HepG2 (cell line): Measurements from ENCODE around the gene PCBP2.
A peak's percentile ranks its signal among the peaks of the same experiment; 100 is the strongest.

Source experiments
- FIP1L1 ChIP-seq: fragments of 200-400 bp; formaldehyde crosslinking; IDR thresholded peaks from 2 replicates; pipeline ENCODE4 v1.6.1; 2018; ENCODE audit warnings: low read depth, mild to moderate bottlenecking, low read length, moderate library complexity, borderline replicate concordance; ENCODE audit not compliant: insufficient read depth
- KLF13 ChIP-seq: sonication (generic); formaldehyde crosslinking; IDR thresholded peaks from 2 replicates; pipeline ENCODE4 v1.4.0; 2020; ENCODE audit warnings: mild to moderate bottlenecking, missing genetic modification reagents
- RFX5 ChIP-seq: IDR thresholded peaks from 2 replicates; pipeline ENCODE4 v1.6.1; 2011; ENCODE audit warnings: low read depth, low read length, improper control_type of control experiment
- TBP ChIP-seq: sonication (generic); formaldehyde crosslinking; IDR thresholded peaks from 2 replicates; pipeline ENCODE4 v1.5.0; 2020; ENCODE audit warnings: missing genetic modification reagents
- ZNF354B ChIP-seq: sonication (generic); formaldehyde crosslinking; IDR thresholded peaks from 2 replicates; pipeline ENCODE4 v1.8.0; 2022; ENCODE audit warnings: mild to moderate bottlenecking, missing genetic modification reagents
- ZNF547 ChIP-seq: sonication (generic); formaldehyde crosslinking; IDR thresholded peaks from 2 replicates; pipeline ENCODE4 v1.5.1; 2020; ENCODE audit warnings: mild to moderate bottlenecking, missing genetic modification reagents
- ZNF761 ChIP-seq: sonication (generic); formaldehyde crosslinking; conservative IDR thresholded peaks from 2 replicates; pipeline ENCODE4 v1.4.0; 2020; ENCODE audit warnings: mild to moderate bottlenecking, missing genetic modification reagents
- TF ChIP-seq, protein P1 (sequence below): sonication (generic); formaldehyde crosslinking; IDR thresholded peaks from 2 replicates; pipeline ENCODE4 v1.4.0; 2020; ENCODE audit warnings: mild to moderate bottlenecking, missing genetic modification reagents
- TF ChIP-seq, protein P2 (sequence below): sonication (generic); formaldehyde crosslinking; IDR thresholded peaks from 2 replicates; pipeline ENCODE4 v1.5.0; 2020; ENCODE audit warnings: mild to moderate bottlenecking, missing genetic modification reagents, moderate library complexity

DNA sequence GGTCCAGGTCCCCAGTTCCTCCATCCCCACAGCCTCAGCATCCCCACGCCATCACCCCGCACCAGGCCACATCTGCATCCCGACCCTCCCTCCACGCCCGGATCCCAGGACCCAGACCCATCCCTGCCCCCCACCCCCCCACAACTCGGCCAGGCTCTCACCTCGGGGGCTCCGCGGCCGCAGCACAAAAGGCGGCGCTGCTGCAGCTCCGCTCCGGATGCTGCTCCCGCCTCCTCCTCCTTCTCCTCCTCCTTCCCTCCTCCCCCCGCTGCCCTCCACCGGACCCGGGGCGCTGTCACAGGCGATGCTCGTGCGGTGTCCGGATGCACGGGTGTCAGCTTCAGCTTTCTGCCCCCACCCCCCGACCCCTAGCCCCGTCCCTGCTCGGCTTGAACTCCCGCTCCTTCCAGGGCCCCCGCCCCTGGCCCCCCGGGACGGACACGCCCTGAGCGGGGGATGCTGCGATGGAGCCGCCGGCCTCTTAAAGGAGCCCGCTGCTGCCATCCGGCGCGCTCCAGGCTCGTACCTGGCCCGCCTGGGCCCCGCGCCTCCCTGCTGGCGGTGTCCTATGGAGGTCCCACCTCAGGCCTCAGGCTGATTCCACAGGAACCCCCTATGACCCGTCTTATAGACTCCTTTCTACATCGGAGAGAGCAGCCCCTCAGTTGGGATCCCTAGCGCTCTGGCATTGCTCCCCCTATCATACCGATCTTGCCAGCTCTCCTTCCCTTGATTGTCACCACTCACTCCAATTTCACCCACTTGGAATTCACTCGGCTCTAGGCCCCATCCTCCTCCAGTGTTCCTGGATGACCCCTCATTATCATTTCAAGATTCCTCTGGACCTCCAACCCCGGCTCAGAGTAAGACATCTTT is 47.6 kb downstream of the PCBP2 start, which contains the start of gene MAP3K12:
- TF ChIP-seq, protein P1, sequence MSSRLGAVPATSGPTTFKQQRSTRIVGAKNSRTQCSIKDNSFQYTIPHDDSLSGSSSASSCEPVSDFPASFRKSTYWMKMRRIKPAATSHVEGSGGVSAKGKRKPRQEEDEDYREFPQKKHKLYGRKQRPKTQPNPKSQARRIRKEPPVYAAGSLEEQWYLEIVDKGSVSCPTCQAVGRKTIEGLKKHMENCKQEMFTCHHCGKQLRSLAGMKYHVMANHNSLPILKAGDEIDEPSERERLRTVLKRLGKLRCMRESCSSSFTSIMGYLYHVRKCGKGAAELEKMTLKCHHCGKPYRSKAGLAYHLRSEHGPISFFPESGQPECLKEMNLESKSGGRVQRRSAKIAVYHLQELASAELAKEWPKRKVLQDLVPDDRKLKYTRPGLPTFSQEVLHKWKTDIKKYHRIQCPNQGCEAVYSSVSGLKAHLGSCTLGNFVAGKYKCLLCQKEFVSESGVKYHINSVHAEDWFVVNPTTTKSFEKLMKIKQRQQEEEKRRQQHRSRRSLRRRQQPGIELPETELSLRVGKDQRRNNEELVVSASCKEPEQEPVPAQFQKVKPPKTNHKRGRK (CRISPR knock-in tag), result no peak
- TF ChIP-seq ZNF547 (CRISPR knock-in tag) (no peak), KLF13 (CRISPR knock-in tag) (no peak), RFX5 (no peak), TBP (CRISPR knock-in tag) (no peak), FIP1L1 (no peak), ZNF354B (CRISPR knock-in tag) (no peak), ZNF761 (no peak)
- TF ChIP-seq, protein P2, sequence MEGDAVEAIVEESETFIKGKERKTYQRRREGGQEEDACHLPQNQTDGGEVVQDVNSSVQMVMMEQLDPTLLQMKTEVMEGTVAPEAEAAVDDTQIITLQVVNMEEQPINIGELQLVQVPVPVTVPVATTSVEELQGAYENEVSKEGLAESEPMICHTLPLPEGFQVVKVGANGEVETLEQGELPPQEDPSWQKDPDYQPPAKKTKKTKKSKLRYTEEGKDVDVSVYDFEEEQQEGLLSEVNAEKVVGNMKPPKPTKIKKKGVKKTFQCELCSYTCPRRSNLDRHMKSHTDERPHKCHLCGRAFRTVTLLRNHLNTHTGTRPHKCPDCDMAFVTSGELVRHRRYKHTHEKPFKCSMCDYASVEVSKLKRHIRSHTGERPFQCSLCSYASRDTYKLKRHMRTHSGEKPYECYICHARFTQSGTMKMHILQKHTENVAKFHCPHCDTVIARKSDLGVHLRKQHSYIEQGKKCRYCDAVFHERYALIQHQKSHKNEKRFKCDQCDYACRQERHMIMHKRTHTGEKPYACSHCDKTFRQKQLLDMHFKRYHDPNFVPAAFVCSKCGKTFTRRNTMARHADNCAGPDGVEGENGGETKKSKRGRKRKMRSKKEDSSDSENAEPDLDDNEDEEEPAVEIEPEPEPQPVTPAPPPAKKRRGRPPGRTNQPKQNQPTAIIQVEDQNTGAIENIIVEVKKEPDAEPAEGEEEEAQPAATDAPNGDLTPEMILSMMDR, result peak; percentile 33; the same call in 1 of the 2 replicates
